CD4-positive, alpha-beta memory T cell (primary cell): ENCODE results near the gene B4GALNT4. TPM values are rescaled to one million over a fixed set of nuclear protein-coding genes. Genes with fewer than 3 reads are reported as not detected.

Experiments
- CTCF ChIA-PET: fragments of 350-600 bp; sonication (Branson Sonifier 250); formaldehyde crosslinking; loops from one replicate; lab custom pipeline; 2021; ENCODE audit warnings: inconsistent platforms; ENCODE audit not compliant: partially characterized antibody; lab: Charles Lee
- POLR2A ChIA-PET: fragments of 350-600 bp; sonication (Branson Sonifier 250); formaldehyde crosslinking; loops from one replicate; lab custom pipeline; 2021; ENCODE audit not compliant: partially characterized antibody; lab: Charles Lee
- DNase-seq, 5 donors: peaks; one replicate each; pipeline versions ENCODE4 v3.0.0 to v3.0.0-alpha.2; 2020 to 2022; ENCODE audit warnings: mixed read lengths in 1 of 5
- H3K27ac ChIP-seq: one replicate; pipeline ENCODE4 v1.7.0; 2013; ENCODE audit warnings: low read depth, low read length
- H3K27me3 ChIP-seq: 2 replicates; pipeline ENCODE4 v1.7.0; 2013; ENCODE audit warnings: mild to moderate bottlenecking, low read length, moderate library complexity; ENCODE audit not compliant: insufficient read depth
- H3K36me3 ChIP-seq: 2 replicates; pipeline ENCODE4 v1.7.0; 2013; ENCODE audit warnings: mild to moderate bottlenecking, low read length, moderate library complexity; ENCODE audit not compliant: insufficient read depth
- H3K4me1 ChIP-seq: 2 replicates; pipeline ENCODE4 v1.7.0; 2013; ENCODE audit warnings: mild to moderate bottlenecking, low read length, moderate library complexity; ENCODE audit not compliant: insufficient read depth
- H3K4me3 ChIP-seq, 2 donors: one replicate each; pipeline ENCODE4 v1.7.0; 2013; ENCODE audit warnings: low read length in 2 of 2, mild to moderate bottlenecking in 1 of 2
- H3K9me3 ChIP-seq, 2 donors: one replicate each; pipeline ENCODE4 v1.7.0; 2013; ENCODE audit warnings: low read length in 2 of 2, control low read depth in 1 of 2; ENCODE audit not compliant: control insufficient read depth in 1 of 2
- H3K27ac Mint-ChIP-seq, 7 donors: one replicate each; pipeline ENCODE4 v1.8.0; 2020 to 2021; ENCODE audit warnings: mixed read lengths in 7 of 7, mild to moderate bottlenecking in 6 of 7, inconsistent platforms in 3 of 7, moderate library complexity in 3 of 7
- H3K27me3 Mint-ChIP-seq, 2 donors: one replicate each; pipeline ENCODE4 v1.8.0; 2020 to 2021; ENCODE audit warnings: mixed read lengths in 2 of 2
- H3K36me3 Mint-ChIP-seq, 2 donors: one replicate each; pipeline ENCODE4 v1.8.0; 2020 to 2021; ENCODE audit warnings: mixed read lengths in 2 of 2, inconsistent platforms in 1 of 2, mild to moderate bottlenecking in 1 of 2
- H3K4me1 Mint-ChIP-seq, 4 donors: one replicate each; pipeline ENCODE4 v1.8.0; 2020 to 2021; ENCODE audit warnings: mixed read lengths in 4 of 4, mild to moderate bottlenecking in 1 of 4
- H3K4me3 Mint-ChIP-seq, 8 donors: one replicate each; pipeline ENCODE4 v1.8.0; 2020 to 2021; ENCODE audit warnings: mixed read lengths in 8 of 8, mild to moderate bottlenecking in 7 of 8, moderate library complexity in 6 of 8, inconsistent platforms in 3 of 8
- H3K9me3 Mint-ChIP-seq, 8 donors: one replicate each; pipeline ENCODE4 v1.8.0; 2020 to 2021; ENCODE audit warnings: mixed read lengths in 8 of 8, mild to moderate bottlenecking in 5 of 8, inconsistent platforms in 3 of 8, moderate library complexity in 1 of 8
- intact Hi-C: fragments of 100-400 bp; cut with micrococcal nuclease; formaldehyde crosslinking; loops from one replicate; pipeline ENCODE4 v1.15.1; 2023
- polyA plus RNA-seq, 2 donors: library from polyadenylated mRNA; unstranded; fragments of 300-500 nt; fragmentation: Illumina TruSeq; gene quantifications; one replicate each; pipeline ENCODE4 v1.2.3, GENCODE V29; 2021
- total RNA-seq, 2 experiments: library from RNA; stranded (reverse); gene quantifications; one replicate each; pipeline ENCODE4 v1.2.3, GENCODE V29; 2021

Gene B4GALNT4
- total and polyA plus RNA-seq, 4 experiments from 2014 or later, result 2.2 to 2.4 TPM; not detected in 2

DNA sequence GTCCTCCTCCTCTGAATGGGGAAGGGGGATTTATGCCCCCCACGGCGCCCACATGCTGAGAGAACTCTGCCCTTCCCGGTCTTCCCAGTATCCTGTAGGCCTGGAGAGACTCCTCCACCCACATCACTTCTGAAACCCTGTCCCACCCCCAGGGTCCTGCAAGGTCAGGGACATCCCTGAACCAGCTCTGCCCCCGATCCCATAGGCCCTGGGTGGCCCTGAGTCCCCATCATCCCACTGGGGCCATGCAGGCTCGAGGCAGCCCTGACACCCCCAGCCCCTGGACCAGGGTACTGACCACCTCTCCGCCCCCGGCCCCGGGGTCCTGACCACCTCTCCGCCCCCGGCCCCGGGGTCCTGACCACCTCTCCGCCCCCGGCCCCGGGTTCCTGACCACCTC is 11.7 kb downstream of the B4GALNT4 start:
- Mint-ChIP-seq H3K36me3 (no peaks in the 10 kb centered on the region), H3K4me3 (no peak overlapping the region), H3K27ac (no peak overlapping the region), H3K4me1 (peaks cover 0 to 4% (median 3%) of the 10 kb centered on the region in 4 donors), H3K9me3 (no peaks in the 10 kb centered on the region), H3K27me3 (peaks cover 0 to 5% of the 10 kb centered on the region in 2 donors)
- Histone ChIP-seq H3K4me1 (no peaks in the 10 kb centered on the region), H3K27me3 (no peaks in the 10 kb centered on the region), H3K36me3 (no peaks in the 10 kb centered on the region), H3K4me3 (no peak overlapping the region), H3K27ac (no peak overlapping the region), H3K9me3 (no peaks in the 10 kb centered on the region)
- intact Hi-C loops, result no loop called here
- peak in 1 of 5 donors; percentile 26 for DNase-seq
- CTCF ChIA-PET, result no interaction called here
- POLR2A ChIA-PET, result no interaction called here

DNA sequence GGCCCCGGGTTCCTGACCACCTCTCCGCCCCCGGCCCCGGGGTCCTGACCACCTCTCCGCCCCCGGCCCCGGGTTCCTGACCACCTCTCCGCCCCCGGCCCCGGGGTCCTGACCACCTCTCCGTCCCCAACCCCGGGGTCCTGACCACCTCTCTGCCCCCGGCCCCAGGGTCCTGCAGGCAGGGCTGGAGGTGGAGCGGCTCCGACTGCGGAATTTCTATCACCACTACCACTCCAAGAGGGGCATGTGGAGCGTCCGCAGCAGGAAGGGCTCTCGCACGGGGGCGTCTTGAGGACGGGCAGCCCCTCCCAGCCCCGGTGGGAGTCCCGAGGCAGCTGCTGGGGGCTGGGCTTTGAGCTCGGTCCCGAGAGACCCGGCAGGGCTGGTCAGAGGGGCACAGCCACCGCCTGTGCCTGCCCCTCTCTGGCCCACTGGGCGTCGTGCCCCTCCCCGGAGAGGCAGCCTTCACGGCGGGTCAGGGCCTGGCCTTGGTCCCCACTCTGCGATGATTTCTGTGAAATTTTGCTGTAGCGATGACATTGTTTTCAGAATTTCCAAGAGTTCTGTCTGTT is 12.3 kb downstream of the B4GALNT4 start:
- peaks cover 0 to 5% of the 10 kb centered on the region in 2 donors for H3K27me3 Mint-ChIP-seq
- Histone ChIP-seq H3K4me3 (no peak overlapping the region), H3K27ac (no peak overlapping the region), H3K27me3 (no peaks in the 10 kb centered on the region), H3K4me1 (no peaks in the 10 kb centered on the region), H3K9me3 (no peaks in the 10 kb centered on the region), H3K36me3 (no peaks in the 10 kb centered on the region)
- peaks cover 0 to 1% (median under 1%) of the 10 kb centered on the region in 8 donors for H3K9me3 Mint-ChIP-seq
- H3K4me1 Mint-ChIP-seq, result peaks cover 0 to 4% (median 3%) of the 10 kb centered on the region in 4 donors
- H3K4me3 Mint-ChIP-seq, result no peak overlapping the region
- H3K27ac Mint-ChIP-seq, result no peak overlapping the region
- intact Hi-C loops, result no loop called here
- ChIA-PET POLR2A (no interaction called here), CTCF (no interaction called here)
- peak in 1 of 5 donors; percentile 14 for DNase-seq
- H3K36me3 Mint-ChIP-seq, result no peaks in the 10 kb centered on the region

DNA sequence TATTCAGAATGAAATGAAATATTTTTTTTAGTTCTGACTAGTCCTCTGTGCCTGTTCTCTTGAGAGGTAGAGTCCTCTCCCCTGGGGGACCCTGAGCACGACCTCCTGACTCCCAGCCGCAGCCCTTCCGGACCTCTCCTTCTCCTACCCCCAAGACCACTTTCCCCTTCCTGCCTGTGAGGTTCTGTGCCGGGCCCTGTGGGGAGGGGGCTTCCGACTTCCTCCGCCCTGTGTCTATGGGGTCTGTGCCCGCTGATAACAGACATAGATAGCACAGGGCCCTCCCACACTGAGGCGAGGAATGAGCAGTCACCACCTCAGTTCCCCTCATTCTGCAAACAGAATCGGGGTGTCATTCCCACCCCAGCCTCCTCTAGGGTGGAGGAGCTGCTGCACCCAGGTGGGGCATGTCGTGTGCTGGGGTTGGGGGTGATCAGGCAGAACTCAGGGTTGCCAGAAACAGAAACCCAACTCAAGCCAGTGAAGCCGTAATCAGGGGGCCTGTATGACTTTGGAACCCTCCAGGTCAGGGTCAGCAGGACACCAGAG is 12.9 kb downstream of the B4GALNT4 start:
- Mint-ChIP-seq H3K4me1 (peaks cover under 1 to 7% (median 4%) of the 10 kb centered on the region in 4 donors), H3K27ac (no peak overlapping the region), H3K27me3 (peaks cover 0 to 5% of the 10 kb centered on the region in 2 donors), H3K36me3 (peaks cover 0 to 2% of the 10 kb centered on the region in 2 donors), H3K4me3 (no peak overlapping the region), H3K9me3 (peaks cover 0 to 6% (median 3%) of the 10 kb centered on the region in 8 donors)
- POLR2A ChIA-PET, result no interaction called here
- CTCF ChIA-PET, result no interaction called here
- H3K27ac ChIP-seq, result no peak overlapping the region
- peak in 1 of 5 donors; percentile 26 for DNase-seq
- no peaks in the 10 kb centered on the region for H3K4me1 ChIP-seq
- H3K36me3 ChIP-seq, result no peaks in the 10 kb centered on the region
- H3K9me3 ChIP-seq, result no peaks in the 10 kb centered on the region
- intact Hi-C loops, result no loop called here
- H3K4me3 ChIP-seq, result no peak overlapping the region
- H3K27me3 ChIP-seq, result no peaks in the 10 kb centered on the region

DNA sequence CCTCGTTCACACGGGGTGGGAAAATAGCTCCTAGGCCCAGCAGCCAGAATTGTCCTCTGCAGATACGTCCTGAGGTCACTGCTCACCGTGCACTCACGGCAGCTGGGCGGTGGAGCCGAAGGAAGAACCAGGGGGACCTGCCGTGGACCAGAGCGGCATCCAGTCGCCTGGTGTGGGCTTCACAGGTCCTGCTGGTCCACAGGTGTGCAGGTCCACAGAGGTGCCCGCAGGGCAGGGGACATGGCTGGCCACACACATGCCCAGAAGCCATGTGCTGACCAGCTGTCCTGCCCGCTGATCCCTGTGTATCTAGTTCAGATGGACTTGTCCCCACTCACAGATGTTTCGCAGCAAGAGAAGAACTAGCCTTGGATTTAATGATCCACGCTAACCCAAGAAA is 14.1 kb downstream of the B4GALNT4 start:
- no peak overlapping the region for H3K27ac ChIP-seq
- Mint-ChIP-seq H3K27me3 (peaks cover 0 to 8% of the 10 kb centered on the region in 2 donors), H3K9me3 (peaks cover 0 to 10% (median 5%) of the 10 kb centered on the region in 8 donors), H3K27ac (peak overlapping the region in 1 of 7 donors; percentile 41), H3K4me3 (no peak overlapping the region), H3K36me3 (peaks cover 0 to 3% of the 10 kb centered on the region in 2 donors), H3K4me1 (peaks cover 3 to 18% (median 6%) of the 10 kb centered on the region in 4 donors)
- no peaks in the 10 kb centered on the region for H3K27me3 ChIP-seq
- DNase-seq, result no peak
- no peaks in the 10 kb centered on the region for H3K36me3 ChIP-seq
- ChIA-PET POLR2A (no interaction called here), CTCF (no interaction called here)
- H3K4me1 ChIP-seq, result no peaks in the 10 kb centered on the region
- no peak overlapping the region for H3K4me3 ChIP-seq
- intact Hi-C loops, result no loop called here
- H3K9me3 ChIP-seq, result no peaks in the 10 kb centered on the region

DNA sequence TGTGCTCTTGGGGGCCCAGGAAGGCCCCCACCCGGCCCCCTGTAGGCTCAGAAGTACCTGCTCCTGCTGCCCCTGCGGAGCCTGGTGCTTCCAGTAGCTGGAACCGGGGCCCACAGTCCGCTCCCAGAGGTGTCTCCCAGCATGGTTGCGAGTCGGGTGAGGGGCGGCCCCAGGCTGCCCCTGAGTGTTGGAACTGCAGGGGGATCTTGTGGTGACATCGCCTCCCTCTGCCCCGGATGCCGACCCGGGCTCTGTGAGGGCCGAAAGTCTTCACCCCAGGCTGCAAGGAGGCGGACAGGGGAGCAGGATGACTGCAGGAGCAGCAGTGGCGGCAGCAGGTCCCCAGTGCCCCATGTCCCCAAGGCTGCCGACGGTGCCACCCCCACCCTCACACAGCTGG is 15.2 kb downstream of the B4GALNT4 start:
- no peak overlapping the region for H3K4me3 ChIP-seq
- no peaks in the 10 kb centered on the region for H3K4me1 ChIP-seq
- no peaks in the 10 kb centered on the region for H3K9me3 ChIP-seq
- H3K36me3 Mint-ChIP-seq, result peaks cover 0 to 3% of the 10 kb centered on the region in 2 donors
- no peak overlapping the region for H3K27ac ChIP-seq
- H3K27ac Mint-ChIP-seq, result no peak overlapping the region
- H3K27me3 Mint-ChIP-seq, result peaks cover 0 to 8% of the 10 kb centered on the region in 2 donors
- H3K9me3 Mint-ChIP-seq, result peaks cover 0 to 10% (median 5%) of the 10 kb centered on the region in 8 donors
- CTCF ChIA-PET, result no interaction called here
- peak in 1 of 5 donors; percentile 21 for DNase-seq
- POLR2A ChIA-PET, result no interaction called here
- H3K36me3 ChIP-seq, result no peaks in the 10 kb centered on the region
- H3K4me3 Mint-ChIP-seq, result no peak overlapping the region
- intact Hi-C loops, result no loop called here
- H3K27me3 ChIP-seq, result no peaks in the 10 kb centered on the region
- peaks cover 3 to 18% (median 6%) of the 10 kb centered on the region in 4 donors for H3K4me1 Mint-ChIP-seq

DNA sequence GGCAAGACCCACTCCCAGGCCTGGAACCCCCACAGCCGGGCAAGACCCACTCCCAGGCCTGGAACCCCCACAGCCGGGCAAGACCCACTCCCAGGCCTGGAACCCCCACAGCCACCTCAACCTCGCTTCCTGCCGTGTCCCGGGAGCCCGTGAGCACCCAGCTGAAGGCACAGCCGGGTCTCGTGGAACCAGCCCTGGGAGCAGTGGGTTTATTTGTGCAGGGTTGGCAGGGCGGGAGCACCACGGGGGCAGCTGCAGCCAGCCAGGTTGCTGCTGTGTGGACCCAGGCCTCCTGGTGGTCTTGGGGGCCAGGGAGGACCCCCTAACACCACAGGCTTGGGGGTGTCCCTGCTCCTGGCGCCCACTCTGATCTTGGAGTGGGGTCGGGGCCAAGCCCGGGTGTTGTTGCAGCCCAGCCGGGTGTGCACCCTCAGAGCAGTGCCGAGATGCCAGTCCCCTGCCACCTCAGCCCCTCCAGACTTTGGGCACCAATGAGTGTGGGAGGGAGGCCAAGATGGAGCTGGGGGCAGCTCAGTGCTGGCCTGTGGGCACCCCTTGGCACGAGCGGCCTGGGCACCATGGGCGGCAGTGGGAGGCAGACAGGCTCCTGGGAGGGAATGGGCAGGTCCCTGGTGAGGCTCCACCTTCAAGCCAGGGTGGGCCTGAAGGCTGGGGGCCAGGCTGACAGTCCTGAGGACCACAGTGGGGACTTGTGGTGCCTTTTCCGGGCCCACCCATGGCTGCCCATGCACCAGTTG is 16.5 kb downstream of the B4GALNT4 start:
- Histone ChIP-seq H3K9me3 (no peaks in the 10 kb centered on the region), H3K27me3 (no peaks in the 10 kb centered on the region), H3K27ac (no peak overlapping the region), H3K36me3 (no peaks in the 10 kb centered on the region), H3K4me3 (no peak overlapping the region), H3K4me1 (no peaks in the 10 kb centered on the region)
- CTCF ChIA-PET, result no interaction called here
- Mint-ChIP-seq H3K27ac (no peak overlapping the region), H3K4me1 (peaks cover 3 to 18% (median 6%) of the 10 kb centered on the region in 4 donors), H3K4me3 (no peak overlapping the region), H3K27me3 (peaks cover 0 to 8% of the 10 kb centered on the region in 2 donors), H3K36me3 (peaks cover 0 to 3% of the 10 kb centered on the region in 2 donors), H3K9me3 (peaks cover 0 to 10% (median 5%) of the 10 kb centered on the region in 8 donors)
- intact Hi-C loops, result no loop called here
- peak in 1 of 5 donors; percentile 31 for DNase-seq
- POLR2A ChIA-PET, result no interaction called here

DNA sequence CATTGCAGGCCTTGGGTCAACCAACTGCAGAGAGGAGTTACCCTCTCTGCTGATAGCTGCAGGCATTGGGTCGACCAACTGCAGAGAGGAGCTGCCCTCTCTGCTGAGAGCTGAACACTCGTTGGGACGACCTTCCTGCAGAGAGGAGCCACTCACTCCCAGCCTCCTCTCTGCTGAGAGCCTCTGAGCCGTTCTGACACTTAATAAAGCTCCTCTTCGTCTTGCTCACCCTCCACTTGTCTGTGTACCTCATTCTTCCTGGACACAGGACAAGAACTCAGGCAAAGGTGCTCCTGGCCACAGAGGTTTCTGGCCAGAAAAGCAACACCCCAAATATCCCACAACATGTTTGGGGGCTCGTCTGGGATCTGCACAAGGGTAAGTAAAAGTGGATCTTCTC is 17.2 kb downstream of the B4GALNT4 start:
- Histone ChIP-seq H3K27me3 (no peaks in the 10 kb centered on the region), H3K36me3 (no peaks in the 10 kb centered on the region), H3K9me3 (no peaks in the 10 kb centered on the region), H3K4me3 (no peak overlapping the region), H3K27ac (no peak overlapping the region), H3K4me1 (no peaks in the 10 kb centered on the region)
- Mint-ChIP-seq H3K27me3 (peaks cover 0 to 8% of the 10 kb centered on the region in 2 donors), H3K9me3 (peaks cover 0 to 10% (median 5%) of the 10 kb centered on the region in 8 donors), H3K27ac (no peak overlapping the region), H3K4me3 (no peak overlapping the region), H3K36me3 (peaks cover 0 to 3% of the 10 kb centered on the region in 2 donors), H3K4me1 (peaks cover 3 to 18% (median 6%) of the 10 kb centered on the region in 4 donors)
- ChIA-PET CTCF (no interaction called here), POLR2A (no interaction called here)
- DNase-seq, result peak in 1 of 5 donors; percentile 25
- intact Hi-C loops, result no loop called here
